ENCODE measurements around the gene PPP1R12A. TPM values are rescaled to one million over a fixed set of nuclear protein-coding genes. Genes with fewer than 3 reads are reported as not detected.

The PPP1R12A gene
- total and polyA plus RNA-seq, 2 of the 4 experiments (the other 2 are of a cell fraction) = 47.7 to 112 TPM

GRCh38 chr12:79933532-79934264 lies 1.2 kb downstream of the PPP1R12A start:
- intact Hi-C loops (cut with micrococcal nuclease) (loop anchor here (2.0 to 10.0 kb wide), 8 partner anchors 47 to 511 kb away; partner anchors contain the start of gene PAWR), in situ Hi-C loops (cut with MboI; ENCODE audit: low sequenced_read_pairs) (loop anchor here (10.0 to 25.0 kb wide), 2 partner anchors 251 to 521 kb away; no protein-coding TSS in a partner anchor), dilution Hi-C loops (cut with HindIII; ENCODE audit: low sequenced_read_pairs, unreplicated experiment) (no loop called here)
- Histone ChIP-seq H3K9me3 (ENCODE audit: control insufficient read depth, insufficient read depth, low read length) (no peaks in the 10 kb centered on the region), H3K27ac (ENCODE audit: insufficient read depth, low read length) (peak overlapping the region; percentile 98), H4K5ac (ENCODE audit: low read depth, low read length) (peak overlapping the region; percentile 66), H3K4me3 (ENCODE audit: insufficient read depth, low read depth, low read length) (peak overlapping the region; percentile 93), H2BK20ac (ENCODE audit: low read depth, low read length) (no peak overlapping the region), H2AK9ac (replicated peaks; ENCODE audit: low read depth, low read length, poor library complexity) (peak overlapping the region; percentile 97), H2BK120ac (ENCODE audit: low read depth, low read length) (peak overlapping the region; percentile 45), H4K8ac (ENCODE audit: low read depth in 2 of 2, low read length in 2 of 2) (peak overlapping the region; percentile 81 to 92; a peak in 3 of 4 replicates), H3K4me2 (ENCODE audit: low read depth, low read length) (peak overlapping the region; percentile 95), H3K9ac (ENCODE audit: low read depth, low read length) (peak overlapping the region; percentile 99), H3K9me1 (ENCODE audit: insufficient read depth, low read length) (peaks cover 4% of the 10 kb centered on the region), H4K91ac (ENCODE audit: insufficient read depth, low read depth, low read length) (peak overlapping the region; percentile 64), H3K14ac (replicated peaks; ENCODE audit: low read depth, low read length) (peak overlapping the region; percentile 91), H3K79me1 (ENCODE audit: low read depth in 1 of 2, low read length in 2 of 2) (peaks cover 12 to 29% of the 10 kb centered on the region in 2 experiments; a peak in 3 of 4 replicates), H2BK15ac (ENCODE audit: low read depth, low read length) (peak overlapping the region; percentile 23; the same call in 1 of the 3 replicates), H3K27me3 (ENCODE audit: control insufficient read depth, insufficient read depth, low read length) (no peaks in the 10 kb centered on the region), H2BK5ac (ENCODE audit: low read depth, low read length, poor library complexity, severe bottlenecking) (peak overlapping the region; percentile 96), H2AFZ (replicated peaks; ENCODE audit: low read length, poor library complexity) (peak overlapping the region; percentile 89), H3K23ac (ENCODE audit: low read depth, low read length) (peak overlapping the region; percentile 88), H3K18ac (ENCODE audit: low read depth, low read length) (peak overlapping the region; percentile 91), H3K56ac (ENCODE audit: extremely low read depth, insufficient read depth, low read length) (peak overlapping the region; percentile 90), H2AK5ac (ENCODE audit: low read depth, low read length) (peak overlapping the region; percentile 88), H4K20me1 (ENCODE audit: insufficient read depth, low read length) (peaks cover 37% of the 10 kb centered on the region; the same call in 1 of the 2 replicates), H3K4me1 (ENCODE audit: control insufficient read depth, insufficient read depth, low read length) (peaks cover 3% of the 10 kb centered on the region), H3K4ac (ENCODE audit: low read depth, low read length) (peak overlapping the region; percentile 93), H3K36me3 (ENCODE audit: control insufficient read depth, insufficient read depth, low read length) (no peaks in the 10 kb centered on the region)
- WGBS, 2 experiments (ENCODE audit: extremely low coverage in 2 of 2, insufficient read length in 1 of 2) = 0% methylated on average over 2 of the region's 15 CpGs; no CpG with 5 or more reads in 1 of the 2 experiments
- peak; percentile 6 for DNase-seq
- TF ChIP-seq RAD21 (IDR thresholded peaks at IDR 0.05; ENCODE audit: low read length) (no peak), MAZ (IDR thresholded peaks at IDR 0.05; ENCODE audit: borderline replicate concordance, low read depth, low read length) (no peak)
- no peak for ATAC-seq (ENCODE audit: low read depth)
- ChIA-PET POLR2A (ENCODE audit: unreplicated experiment) (interaction anchor here (0.6 kb wide), 2 partner anchors 16 to 845 kb away, joined by 5 to 7 read pairs; no protein-coding TSS in a partner anchor), CTCF (interaction anchor here (0.7 kb wide), 1 partner anchor 514 kb away, joined by 3 read pairs; no protein-coding TSS in a partner anchor)
- TSS peak; percentile 37 for BruUV-seq (replicated peaks)
